GM19025 (cell line): ENCODE measurements around the gene DMRTC1B.
"Not testable (repeated sequence)": the region's sequence is repeated elsewhere in the genome, so short reads cannot be mapped to it uniquely, and the experiment has no call there.

Experiments
- ATAC-seq: cut with Tn5 transposase; IDR thresholded peaks from one replicate; pipeline ENCODE4 v1.9.1; 2021; ENCODE audit warnings: mild to moderate bottlenecking, low read depth, moderate library complexity; ENCODE audit not compliant: unreplicated experiment

DMRTC1B gene, protein sequence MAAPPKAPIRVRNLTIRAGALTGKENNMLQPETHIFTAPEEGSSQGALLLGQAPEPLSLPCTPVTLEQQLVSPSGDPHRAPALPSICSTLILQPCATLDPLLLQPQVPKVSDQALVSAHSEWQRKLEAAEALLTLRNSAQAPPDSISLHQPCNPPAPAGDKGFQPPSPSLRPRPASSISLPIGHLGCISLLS

DNA sequence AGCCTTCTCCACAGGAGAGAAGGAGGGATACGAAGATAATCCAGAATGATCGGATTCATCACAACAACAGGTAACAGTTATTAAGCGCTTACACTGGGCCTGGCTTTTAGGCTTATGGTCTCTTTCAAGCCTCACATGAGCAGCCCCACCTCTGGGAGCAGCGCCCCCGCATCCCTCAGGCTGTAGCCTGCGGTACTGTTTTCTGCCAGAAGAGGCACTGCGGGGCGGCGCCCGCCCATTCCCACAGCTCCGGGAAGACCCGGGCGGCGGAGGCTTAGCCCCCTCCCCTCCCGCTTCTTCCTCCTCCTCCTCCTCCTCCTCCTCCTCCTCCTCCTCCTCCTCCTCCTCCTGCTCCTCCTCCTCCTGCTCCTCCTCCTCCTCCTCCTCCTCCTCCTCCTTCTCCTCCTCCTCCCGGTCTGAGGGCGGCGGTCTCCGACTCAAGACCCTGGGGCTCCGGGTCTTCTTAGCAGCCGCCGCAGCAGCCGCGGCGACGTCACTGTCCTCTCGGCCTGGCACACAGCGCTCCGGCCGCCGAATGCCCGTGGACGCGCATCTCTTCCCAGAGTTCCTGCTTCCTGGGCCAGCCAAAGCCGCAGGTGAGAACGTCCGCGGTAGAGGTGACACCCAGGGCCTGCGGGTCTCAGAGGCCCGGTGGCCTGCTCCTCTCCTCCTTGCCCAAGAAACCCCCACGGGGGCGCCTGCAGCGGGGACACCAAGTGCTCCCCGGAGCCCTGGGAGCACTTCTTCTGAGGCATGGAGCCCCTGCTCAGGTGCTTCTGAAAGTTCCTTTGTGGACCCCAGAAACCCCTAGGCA lies at the start of gene DMRTC1B:
DMRTC1B (plus strand) TSS at position 238 of the 814 bp plus-strand sequence. CDS start 68,246 bp downstream, outside the sequence.
- not testable (repeated sequence) for ATAC-seq

DNA sequence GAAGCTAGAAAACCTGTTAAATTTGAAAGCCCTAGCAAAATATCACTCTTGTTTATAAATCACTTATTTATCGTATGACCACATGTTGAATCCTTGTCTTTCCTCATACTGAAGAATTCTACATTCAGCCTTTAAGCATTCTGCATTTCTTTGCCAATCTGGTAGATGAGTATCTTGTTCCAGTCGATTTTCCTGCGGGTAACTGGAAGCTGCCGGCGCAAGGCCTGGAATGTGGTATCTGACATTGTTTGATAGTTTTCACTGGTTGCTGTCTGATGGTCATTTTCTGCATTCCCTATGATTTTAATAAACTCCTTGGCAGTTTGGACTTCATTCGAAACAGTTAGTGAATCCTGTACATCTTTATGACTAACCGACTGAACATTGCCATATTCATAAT lies 48.8 kb upstream of the DMRTC1B start:
- ATAC-seq: no peak

DNA sequence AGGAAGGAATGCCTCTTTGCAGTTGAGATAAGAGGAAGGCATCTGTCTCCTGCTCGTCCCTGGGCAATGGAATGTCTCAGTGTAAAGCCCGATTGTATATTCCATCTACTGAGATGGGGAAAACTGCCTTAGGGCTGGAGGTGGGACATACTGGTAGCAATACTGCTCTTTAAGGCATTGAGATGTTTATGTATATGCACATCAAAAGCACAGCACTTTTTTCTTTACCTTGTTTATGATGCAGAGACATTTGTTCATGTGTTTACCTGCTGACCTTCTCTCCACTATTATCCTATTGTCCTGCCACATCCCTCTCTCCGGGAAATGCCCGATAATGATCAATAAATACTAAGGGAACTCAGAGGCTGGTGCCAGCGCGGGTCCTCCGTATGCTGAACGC lies 43.1 kb upstream of the DMRTC1B start:
- not testable (repeated sequence) for ATAC-seq

DNA sequence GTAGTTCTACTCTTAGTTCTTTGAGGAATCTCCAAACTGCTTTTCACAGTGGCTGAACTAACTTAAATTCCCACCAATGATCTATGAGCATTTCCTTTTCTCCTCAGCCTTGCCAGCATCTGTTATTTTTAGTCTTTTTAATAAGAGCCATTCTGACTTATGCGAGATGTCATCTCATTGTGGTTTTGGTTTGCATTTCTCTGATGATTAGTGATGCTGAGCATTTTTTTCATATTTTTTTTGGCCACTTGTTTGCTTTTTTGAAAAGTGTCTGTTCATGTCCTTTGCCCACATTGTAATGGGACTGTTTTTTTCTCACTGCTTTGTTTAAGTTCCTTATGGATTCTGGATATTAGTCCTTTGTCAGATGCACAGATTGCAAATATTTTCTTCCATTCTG lies 41.1 kb upstream of the DMRTC1B start:
- no peak for ATAC-seq

DNA sequence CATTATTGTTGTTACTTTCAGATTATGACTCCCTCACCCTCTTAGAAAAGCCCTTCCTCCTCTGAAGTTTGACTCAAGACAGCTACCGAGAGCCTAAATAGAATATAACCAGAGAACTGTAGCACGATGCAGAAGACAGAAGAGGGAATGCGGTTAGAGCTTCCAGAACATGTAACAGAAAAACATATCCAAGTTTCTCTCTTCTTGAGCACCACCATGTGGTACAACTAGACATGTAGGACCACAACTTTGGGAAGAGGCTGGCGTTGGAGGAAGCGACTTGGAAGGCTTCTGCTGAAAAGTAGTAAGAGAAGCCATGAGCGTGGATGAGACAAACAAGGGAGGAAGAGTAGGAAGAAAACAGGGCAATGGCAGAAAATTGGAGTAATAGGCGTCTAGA lies 31.1 kb upstream of the DMRTC1B start:
- not testable (repeated sequence) for ATAC-seq

DNA sequence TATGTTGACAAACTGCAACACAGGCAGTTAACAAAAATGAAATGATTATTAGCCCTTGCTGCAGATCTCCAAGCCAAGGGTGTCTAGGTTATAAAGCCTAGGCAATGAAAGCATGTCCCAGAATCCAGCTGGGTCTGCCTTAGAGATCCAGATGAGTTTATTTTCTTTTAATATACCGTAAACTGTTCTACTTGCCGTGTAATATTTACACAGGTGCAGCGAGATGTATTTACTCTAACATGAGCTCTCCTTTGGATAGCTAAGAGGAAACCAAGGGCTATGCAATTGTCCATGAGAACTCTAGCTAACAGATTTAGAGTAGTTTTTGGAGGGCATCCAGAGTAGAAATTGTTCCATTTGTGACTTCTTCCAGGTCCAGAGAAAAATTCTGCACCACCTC lies 28.1 kb upstream of the DMRTC1B start:
- not testable (repeated sequence) for ATAC-seq

DNA sequence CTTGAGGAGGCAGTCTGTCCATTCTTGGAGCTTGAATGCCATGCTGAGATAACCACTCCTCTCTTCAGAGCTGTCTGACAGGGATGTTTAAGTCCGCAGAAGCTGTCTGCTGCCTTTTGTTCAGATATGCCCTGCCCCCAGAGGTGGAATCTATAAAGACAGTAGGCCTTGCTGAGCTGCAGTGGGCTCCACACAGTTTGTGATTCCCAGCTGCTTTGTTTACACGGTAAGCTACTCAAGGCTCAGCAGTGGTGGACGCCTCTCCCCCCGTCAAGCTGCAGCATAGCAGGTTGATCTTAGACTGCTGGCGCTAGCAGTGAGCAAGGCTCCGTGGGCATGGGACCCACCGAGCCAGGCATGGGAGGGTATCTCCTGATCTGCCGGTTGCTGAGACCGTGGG lies 16.2 kb upstream of the DMRTC1B start:
- not testable (repeated sequence) for ATAC-seq

DNA sequence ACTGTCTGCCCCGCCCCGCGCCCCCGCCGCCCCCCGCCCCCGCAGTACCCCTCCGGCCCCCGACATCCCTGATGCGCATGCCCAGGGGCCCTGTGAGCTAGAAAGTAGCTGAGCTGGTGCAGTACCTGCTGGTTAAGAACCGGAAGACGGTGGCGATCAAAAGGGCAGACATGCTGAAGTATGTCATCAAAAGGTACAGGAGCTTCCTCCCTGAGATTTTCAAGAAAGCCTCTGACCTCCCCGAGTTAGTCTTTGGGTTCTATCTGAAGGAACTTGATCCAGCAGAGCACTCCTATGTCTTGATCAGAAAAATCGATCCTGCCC lies 739 bp downstream of the DMRTC1B start:
- not testable (repeated sequence) for ATAC-seq

DNA sequence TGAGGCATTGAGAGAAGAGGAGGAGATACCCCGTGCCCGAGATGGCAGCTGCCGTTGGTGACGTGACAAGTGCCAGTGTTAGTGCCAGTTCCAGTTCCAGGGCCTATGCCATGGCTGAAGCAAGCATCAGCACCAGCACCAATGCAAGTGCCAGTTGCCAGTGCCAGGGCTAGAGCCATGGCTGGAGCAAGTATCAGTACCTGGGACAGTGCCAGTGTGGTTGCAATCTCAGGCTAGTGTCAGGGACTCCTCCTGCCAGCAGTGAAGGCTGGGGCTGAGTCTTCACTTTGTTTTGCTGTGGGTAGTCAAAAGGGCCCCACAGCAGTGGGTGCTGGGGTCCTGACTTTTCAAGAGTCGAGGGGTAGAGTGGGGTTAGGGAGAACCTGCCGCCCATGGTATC lies 1.5 kb downstream of the DMRTC1B start:
- ATAC-seq: not testable (repeated sequence)

DNA sequence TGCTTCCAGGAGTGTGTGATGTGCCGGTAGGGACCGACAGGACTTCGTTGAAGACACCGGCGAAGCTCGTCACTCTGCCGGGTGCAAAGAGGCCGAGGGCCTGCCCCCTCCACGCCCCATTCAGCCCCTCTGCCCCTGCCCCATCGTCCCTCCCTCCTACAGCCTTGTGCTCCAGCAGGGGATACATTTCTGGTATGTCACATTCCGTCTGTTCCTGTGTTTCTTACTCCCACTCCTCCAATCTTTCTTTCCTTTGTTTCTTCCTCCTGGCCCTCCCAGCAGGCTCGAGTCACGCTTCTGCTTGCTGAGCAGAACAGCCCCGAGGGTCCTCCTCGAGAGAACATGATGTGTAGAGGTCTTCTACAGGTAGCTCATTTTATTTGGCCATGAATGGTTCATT lies 5.9 kb downstream of the DMRTC1B start, which contains the start of gene FAM236B:
FAM236B (minus strand) TSS at position 101 of the 400 bp plus-strand sequence; CDS start at position 1, 100 bp downstream.
- ATAC-seq: not testable (repeated sequence)

DNA sequence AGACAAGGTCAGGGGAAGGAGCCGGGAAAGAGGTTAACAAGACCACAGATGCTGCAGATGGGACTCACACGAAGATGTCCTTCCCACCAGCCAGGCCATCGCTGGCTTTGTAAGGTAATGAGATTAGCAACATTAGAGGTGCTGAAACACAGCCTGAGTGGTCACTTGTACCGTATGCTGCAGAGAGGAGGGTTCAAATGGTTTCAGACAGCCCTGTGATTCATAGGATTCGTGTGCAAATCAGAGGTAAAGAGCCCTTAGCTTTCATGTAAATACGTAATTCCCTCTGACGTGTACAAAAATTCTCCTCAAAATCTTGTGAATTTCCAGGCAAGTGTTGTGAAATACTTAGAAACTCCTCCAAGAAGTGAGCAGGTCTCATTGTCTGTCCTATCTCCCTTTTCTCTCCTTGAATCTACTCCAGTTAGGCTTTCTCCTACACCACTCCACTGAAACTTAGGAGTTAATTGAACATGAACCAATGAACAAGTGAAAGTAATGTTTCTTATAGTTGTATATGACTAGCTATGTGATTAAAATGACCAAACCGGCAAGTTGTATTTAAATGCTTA lies 6.8 kb downstream of the DMRTC1B start:
- not testable (repeated sequence) for ATAC-seq

DNA sequence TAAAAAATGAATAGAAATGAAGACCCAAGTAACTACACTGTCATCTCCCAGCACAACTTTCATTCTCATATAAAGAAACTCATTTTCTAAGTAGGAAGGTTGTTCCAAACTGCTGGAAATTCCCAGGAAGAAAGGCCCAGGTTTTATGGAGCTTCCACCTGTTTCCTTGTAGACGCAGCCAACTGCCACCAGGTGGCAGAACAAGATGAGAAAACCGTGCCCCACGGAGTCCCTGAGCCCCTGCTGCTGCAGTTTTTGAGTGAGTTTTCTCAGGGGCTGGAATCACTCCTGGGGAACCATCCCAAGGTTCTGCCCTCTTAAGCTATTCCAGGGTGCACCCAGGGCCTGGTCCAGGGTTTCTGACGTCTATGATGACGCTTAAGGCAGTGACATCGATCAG lies 7.3 kb downstream of the DMRTC1B start:
- ATAC-seq: not testable (repeated sequence)

DNA sequence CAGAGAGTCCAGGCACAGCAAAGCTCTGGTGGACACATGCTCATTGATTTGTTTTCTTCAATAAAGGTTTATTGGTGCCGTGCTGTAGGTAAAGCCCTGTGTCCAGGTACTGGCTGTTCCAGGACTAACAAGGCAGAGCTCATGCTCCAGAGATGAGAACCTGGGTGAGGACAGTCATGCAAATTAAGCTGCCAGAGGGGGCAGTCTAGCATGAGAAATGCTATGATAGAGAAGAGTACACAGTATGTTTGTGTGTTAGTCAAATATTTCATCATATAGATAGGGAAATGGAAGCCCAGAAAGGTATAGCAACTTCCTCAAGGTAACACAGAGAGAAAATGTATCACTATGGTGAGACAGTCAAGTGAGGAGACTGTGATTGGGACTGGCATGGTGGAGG lies 11.5 kb downstream of the DMRTC1B start:
- ATAC-seq: not testable (repeated sequence)

DNA sequence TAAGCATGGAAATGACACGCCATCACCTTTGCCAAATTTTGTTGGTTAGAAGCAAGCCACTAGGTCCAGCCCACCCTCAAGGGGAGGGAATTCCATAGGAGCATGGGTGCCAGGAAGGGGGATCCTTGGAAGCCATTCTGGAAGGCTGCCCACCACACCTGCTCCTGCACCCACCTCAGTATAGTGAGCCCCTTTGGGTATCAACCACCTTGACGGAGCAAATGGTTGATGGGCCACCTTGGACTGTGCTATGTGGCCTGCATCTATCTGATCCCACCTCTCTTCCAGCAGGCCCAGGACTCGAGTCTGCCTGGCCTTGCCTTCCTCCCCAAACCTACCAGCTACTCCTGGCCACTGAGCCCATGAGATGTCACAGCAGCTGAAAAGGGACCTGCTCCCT lies 13.7 kb downstream of the DMRTC1B start:
- not testable (repeated sequence) for ATAC-seq

DNA sequence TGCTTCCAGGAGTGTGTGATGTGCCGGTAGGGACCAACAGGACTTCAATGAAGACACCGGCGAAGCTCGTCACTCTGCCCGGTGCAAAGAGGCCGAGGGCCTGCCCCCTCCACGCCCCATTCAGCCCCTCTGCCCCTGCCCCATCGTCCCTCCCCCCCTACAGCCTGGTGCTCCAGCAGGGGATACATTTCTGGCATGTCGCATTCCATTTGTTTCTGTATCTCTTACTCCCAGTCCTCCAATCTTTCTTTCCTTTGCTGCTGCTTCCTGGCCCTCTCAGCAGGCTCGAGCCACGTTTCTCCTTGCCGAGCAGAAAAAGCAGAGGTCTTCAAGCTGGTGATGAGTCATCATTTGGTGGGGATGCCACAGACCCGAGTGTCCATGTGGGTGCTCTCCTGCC lies 31.4 kb downstream of the DMRTC1B start, which contains the start of gene FAM236D:
FAM236D (minus strand) TSS at position 101 of the 400 bp plus-strand sequence; CDS start at position 1, 100 bp downstream.
- ATAC-seq: not testable (repeated sequence)

DNA sequence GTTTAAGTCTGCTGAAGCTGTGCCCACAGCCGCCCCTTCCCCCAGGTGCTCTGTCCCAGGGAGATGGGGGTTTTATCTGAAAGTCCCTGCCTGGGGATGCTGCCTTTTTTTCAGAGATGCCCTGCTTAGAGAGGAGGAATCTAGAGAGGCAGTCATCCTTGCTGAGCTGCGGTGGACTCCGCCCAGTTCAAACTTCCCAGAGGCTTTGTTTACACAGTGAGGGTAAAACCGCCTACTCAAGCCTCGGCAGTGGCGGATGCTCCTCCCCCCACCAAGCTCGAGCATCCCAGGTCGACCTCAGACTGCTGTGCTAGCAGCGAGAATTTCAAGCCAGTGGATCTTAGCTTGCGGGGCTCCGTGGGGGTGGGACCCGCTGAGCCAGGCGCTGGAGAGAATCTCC lies 54.0 kb downstream of the DMRTC1B start:
- ATAC-seq: not testable (repeated sequence)

DNA sequence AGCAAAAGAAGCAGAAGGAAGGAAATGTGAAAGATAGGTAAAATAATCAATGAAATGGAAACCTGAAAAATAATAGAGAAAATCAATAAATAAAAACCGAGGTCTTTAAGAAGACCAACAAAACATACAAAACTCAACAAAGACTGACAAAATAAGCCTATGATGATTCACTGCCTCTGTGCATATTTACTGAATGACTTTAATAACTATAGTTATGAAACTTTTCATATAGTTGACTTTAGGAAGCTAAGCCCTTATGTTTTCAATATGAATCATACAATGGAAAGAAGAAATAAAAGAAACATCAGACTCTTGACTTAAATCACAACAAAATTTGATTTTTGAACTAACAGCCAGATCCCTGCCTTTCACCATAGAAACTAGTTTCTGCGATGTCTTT lies 60.8 kb downstream of the DMRTC1B start:
- not testable (repeated sequence) for ATAC-seq

DNA sequence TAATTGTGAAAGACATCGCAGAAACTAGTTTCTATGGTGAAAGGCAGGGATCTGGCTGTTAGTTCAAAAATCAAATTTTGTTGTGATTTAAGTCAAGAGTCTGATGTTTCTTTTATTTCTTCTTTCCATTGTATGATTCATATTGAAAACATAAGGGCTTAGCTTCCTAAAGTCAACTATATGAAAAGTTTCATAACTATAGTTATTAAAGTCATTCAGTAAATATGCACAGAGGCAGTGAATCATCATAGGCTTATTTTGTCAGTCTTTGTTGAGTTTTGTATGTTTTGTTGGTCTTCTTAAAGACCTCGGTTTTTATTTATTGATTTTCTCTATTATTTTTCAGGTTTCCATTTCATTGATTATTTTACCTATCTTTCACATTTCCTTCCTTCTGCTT lies 106.2 kb downstream of the DMRTC1B start:
- not testable (repeated sequence) for ATAC-seq

DNA sequence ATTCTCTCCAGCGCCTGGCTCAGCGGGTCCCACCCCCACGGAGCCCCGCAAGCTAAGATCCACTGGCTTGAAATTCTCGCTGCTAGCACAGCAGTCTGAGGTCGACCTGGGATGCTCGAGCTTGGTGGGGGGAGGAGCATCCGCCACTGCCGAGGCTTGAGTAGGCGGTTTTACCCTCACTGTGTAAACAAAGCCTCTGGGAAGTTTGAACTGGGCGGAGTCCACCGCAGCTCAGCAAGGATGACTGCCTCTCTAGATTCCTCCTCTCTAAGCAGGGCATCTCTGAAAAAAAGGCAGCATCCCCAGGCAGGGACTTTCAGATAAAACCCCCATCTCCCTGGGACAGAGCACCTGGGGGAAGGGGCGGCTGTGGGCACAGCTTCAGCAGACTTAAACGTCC lies 113.0 kb downstream of the DMRTC1B start:
- ATAC-seq: not testable (repeated sequence)
